K562 (cell line): ENCODE measurements around the gene BACH1. TPM values are rescaled to one million over a fixed set of nuclear protein-coding genes. Genes with fewer than 3 reads are reported as not detected.

Source experiments
- ATAC-seq: fragments of 200-7000 bp; cut with Tn5 transposase; 3 replicates; pipeline ENCODE4 v1.9.1; 2020; ENCODE audit warnings: moderate library complexity
- BruUV-seq: library from RNA; stranded (reverse); fragments of 400-500 nt; replicated peaks from 2 replicates; lab custom pipeline; 2021; lab: Mats Ljungman, UMichigan
- CTCF ChIA-PET: fragments of 300-600 bp; formaldehyde crosslinking; extraction: SDS; loops from one replicate; lab custom pipeline; 2021; ENCODE audit warnings: low intra/inter-chr PET ratio; lab: Yijun Ruan, JAX
- POLR2A ChIA-PET: fragments of 300-600, 350-650 bp; sonication (Branson Sonifier 250); formaldehyde crosslinking; extraction: SDS; loops from one replicate; lab custom pipeline; 2021; ENCODE audit warnings: antibody characterized with exemption, inconsistent platforms; lab: Yijun Ruan, JAX
- DNase-seq, 4 experiments: peaks; one replicate each; pipeline versions ENCODE4 v3.0.0 to v3.0.0-alpha.2; 2011 to 2018; ENCODE audit warnings: low spot score in 3 of 4, mixed read lengths in 3 of 4; ENCODE audit errors: extremely low read depth in 1 of 4
- FAIRE-seq: peaks from 2 replicates; lab custom pipeline; 2011; peaks lifted over from hg19 to GRCh38; lab: Jason Lieb, UNC
- H2AFZ ChIP-seq: 2 replicates; pipeline ENCODE4 v1.6.0; 2011; ENCODE audit warnings: low read depth, low read length, control low read depth, inconsistent platforms
- H3K27ac ChIP-seq: fragments of 200-600 bp; 3 replicates; pipeline ENCODE4 v1.8.0; 2011; ENCODE audit warnings: low read depth, mild to moderate bottlenecking, control low read depth, inconsistent platforms, low read length, moderate library complexity, mixed read lengths; ENCODE audit errors: extremely low read depth
- H3K27me3 ChIP-seq, 2 experiments: fragments of 300-600 bp in 1 of 2; 2 replicates in 1 of 2; 3 replicates in 1 of 2; pipeline versions ENCODE4 v1.6.0 to v1.8.0; 2011; ENCODE audit warnings: inconsistent platforms in 2 of 2, low read length in 2 of 2, mild to moderate bottlenecking in 1 of 2, mixed read lengths in 1 of 2, moderate library complexity in 1 of 2; ENCODE audit not compliant: control insufficient read depth in 2 of 2, insufficient read depth in 2 of 2
- H3K36me3 ChIP-seq: fragments of 300-600 bp; 3 replicates; pipeline ENCODE4 v1.8.0; 2011; ENCODE audit warnings: mild to moderate bottlenecking, low read length, inconsistent platforms; ENCODE audit not compliant: control insufficient read depth, insufficient read depth
- H3K4me1 ChIP-seq, 2 experiments: fragments of 200-600 bp in 1 of 2; replicated peaks in 1 of 2; 2 replicates in 1 of 2; 3 replicates in 1 of 2; pipeline versions ENCODE4 v1.5.1 to v1.8.0; 2011; ENCODE audit warnings: inconsistent platforms in 2 of 2, low read length in 2 of 2, mild to moderate bottlenecking in 1 of 2, mixed read lengths in 1 of 2, moderate library complexity in 1 of 2; ENCODE audit not compliant: control insufficient read depth in 2 of 2, insufficient read depth in 2 of 2
- H3K4me2 ChIP-seq: 2 replicates; pipeline ENCODE4 v1.6.1; 2011; ENCODE audit warnings: low read length, control low read depth, inconsistent platforms, mixed read lengths; ENCODE audit not compliant: insufficient read depth
- H3K4me3 ChIP-seq: fragments of 200-600 bp; sonication (generic), shearing (Covaris generic); 2 replicates; pipeline ENCODE4 v1.5.1; 2016; ENCODE audit warnings: control low read depth, inconsistent platforms
- H3K79me2 ChIP-seq: fragments of 200-600 bp; 3 replicates; pipeline ENCODE4 v1.8.0; 2011; ENCODE audit warnings: low read length, inconsistent platforms; ENCODE audit not compliant: control insufficient read depth, insufficient read depth
- H3K9ac ChIP-seq, 2 experiments: 2 replicates each; pipeline versions ENCODE4 v1.6.0 to v1.6.1; 2011; ENCODE audit warnings: low read depth in 2 of 2, low read length in 2 of 2, control low read depth in 1 of 2, inconsistent platforms in 1 of 2, mild to moderate bottlenecking in 1 of 2, mixed read lengths in 1 of 2; ENCODE audit not compliant: insufficient read depth in 1 of 2
- H3K9me1 ChIP-seq: one replicate; pipeline ENCODE4 v1.6.0; 2011; ENCODE audit warnings: inconsistent platforms, mild to moderate bottlenecking, low read length, moderate library complexity; ENCODE audit not compliant: control insufficient read depth, insufficient read depth
- H3K9me3 ChIP-seq: replicated peaks from 2 replicates; pipeline ENCODE4 v1.5.1; 2011; ENCODE audit warnings: low read depth, low read length, inconsistent platforms; ENCODE audit not compliant: control insufficient read depth, insufficient read depth
- H4K20me1 ChIP-seq: replicated peaks from 2 replicates; pipeline ENCODE4 v1.6.1; 2011; ENCODE audit warnings: low read length, inconsistent platforms, mixed read lengths; ENCODE audit not compliant: control insufficient read depth, insufficient read depth
- CBFA2T3 ChIP-seq: fragments of 450-650 bp; IDR thresholded peaks from 2 replicates; pipeline ENCODE4 v1.6.1; 2017
- CEBPB ChIP-seq: fragments of 450-650 bp; IDR thresholded peaks from 2 replicates; pipeline ENCODE4 v1.6.1; 2016; ENCODE audit warnings: missing genetic modification characterization, missing compliant biosample characterization
- CREB1 ChIP-seq, 2 experiments: sonication (generic) in 1 of 2; formaldehyde crosslinking in 1 of 2; IDR thresholded peaks; 2 replicates each; pipeline versions ENCODE4 v1.6.1 to v1.8.0; 2012 to 2022; ENCODE audit warnings: inconsistent platforms in 1 of 2, mild to moderate bottlenecking in 1 of 2, missing genetic modification reagents in 1 of 2, moderate library complexity in 1 of 2
- HOMEZ ChIP-seq: fragments of 250-450 bp; sonication (Bioruptor Pico); IDR thresholded peaks from 2 replicates; pipeline ENCODE4 v1.4.0; 2020; ENCODE audit warnings: mild to moderate bottlenecking, moderate library complexity
- KLF10 ChIP-seq: fragments of 250-450 bp; sonication (Bioruptor Pico); IDR thresholded peaks from 2 replicates; pipeline ENCODE4 v1.6.1; 2021; ENCODE audit warnings: matching md5 sums
- MYBL2 ChIP-seq, 2 experiments: fragments of 450-650 bp in 1 of 2; sonication (generic) in 1 of 2; formaldehyde crosslinking in 1 of 2; IDR thresholded peaks; 2 replicates each; pipeline versions ENCODE4 v1.6.1 to v1.8.1; 2017 to 2022; ENCODE audit warnings: borderline replicate concordance in 1 of 2, inconsistent platforms in 1 of 2, low read depth in 1 of 2, mild to moderate bottlenecking in 1 of 2, missing genetic modification reagents in 1 of 2, moderate library complexity in 1 of 2
- NFATC3 ChIP-seq: fragments of 450-650 bp; IDR thresholded peaks from 2 replicates; pipeline ENCODE4 v1.6.1; 2017; ENCODE audit warnings: mild to moderate bottlenecking
- NFIC ChIP-seq: fragments of 450-650 bp; IDR thresholded peaks from 2 replicates; pipeline ENCODE4 v1.6.1; 2017; ENCODE audit warnings: mild to moderate bottlenecking, inconsistent platforms
- NFIX ChIP-seq: fragments of 250-450 bp; sonication (Bioruptor Pico); IDR thresholded peaks from 2 replicates; pipeline ENCODE4 v1.4.0; 2020; ENCODE audit warnings: low read depth, mild to moderate bottlenecking, moderate library complexity
- NFXL1 ChIP-seq: fragments of 450-650 bp; formaldehyde crosslinking; IDR thresholded peaks from 2 replicates; pipeline ENCODE4 v1.4.0; 2021; ENCODE audit warnings: mild to moderate bottlenecking
- PRPF4 ChIP-seq: fragments of 200-400 bp; formaldehyde crosslinking; IDR thresholded peaks from one replicate; pipeline ENCODE4 v1.6.1; 2017; ENCODE audit warnings: low read length, low read depth, mild to moderate bottlenecking; ENCODE audit not compliant: insufficient read depth, poor library complexity, severe bottlenecking
- RFX5 ChIP-seq: IDR thresholded peaks from 2 replicates; pipeline ENCODE4 v1.6.1; 2011; ENCODE audit warnings: low read depth, mild to moderate bottlenecking, improper control_type of control experiment, low read length
- SMAD1 ChIP-seq: fragments of 150-350 bp; IDR thresholded peaks from 2 replicates; pipeline ENCODE4 v1.6.1; 2014; ENCODE audit warnings: low read length, low read depth; ENCODE audit not compliant: partially characterized antibody
- TEAD2 ChIP-seq: fragments of 450-650 bp; IDR thresholded peaks from 2 replicates; pipeline ENCODE4 v1.6.1; 2016; ENCODE audit warnings: missing genetic modification characterization, control low read depth, missing compliant biosample characterization
- XRCC5 ChIP-seq: fragments of 200-400 bp; formaldehyde crosslinking; IDR thresholded peaks from 2 replicates; pipeline ENCODE4 v1.6.1; 2017; ENCODE audit warnings: low read depth, mild to moderate bottlenecking, low read length
- YBX1 ChIP-seq: fragments of 450-650 bp; IDR thresholded peaks from 2 replicates; pipeline ENCODE4 v1.7.1; 2016; ENCODE audit warnings: mild to moderate bottlenecking
- WGBS: fragments of 100-300 bp; shearing (Covaris generic); methylation state at CpG from one replicate; pipeline ENCODE4 v1.1.6; 2016; ENCODE audit warnings: low coverage, mixed read lengths; ENCODE audit not compliant: insufficient coverage; ENCODE audit errors: missing lambda C conversion rate; 5-methylcytosine and 5-hydroxymethylcytosine counted together
- in situ Hi-C: fragments of 300-500 bp; cut with MboI; formaldehyde crosslinking; loops from 4 replicates; pipeline ENCODE4 v1.15.0; 2018; ENCODE audit warnings: inconsistent platforms, mixed read lengths
- intact Hi-C: fragments of 100-400 bp; cut with micrococcal nuclease; formaldehyde crosslinking; loops from 2 replicates; pipeline ENCODE4 v1.14.2; 2022
- polyA plus RNA-seq, 8 experiments: library from polyadenylated mRNA; depleted of rRNA in 4 of 8; stranded (reverse) in 5 of 8; unstranded in 3 of 8; fragments of >200 nt; fragmentation: Nextera tagmentation in 2 of 8; fragmentation: Illumina TruSeq in 1 of 8; extraction: Ambion mirVana in 2 of 8; extraction: Trizol in 1 of 8; gene quantifications; 2 replicates each; pipeline versions ENCODE4 v1.2.1 to v1.2.3, GENCODE V29; 2011 to 2014; ENCODE audit warnings: inconsistent platforms in 1 of 8, missing spikeins in 1 of 8
- total RNA-seq, 7 experiments: library from RNA; depleted of rRNA in 6 of 7; stranded (reverse); fragments of >200 nt in 6 of 7; fragmentation: Illumina TruSeq in 2 of 7; extraction: Trizol in 2 of 7; gene quantifications; 2 replicates each; pipeline versions ENCODE4 v1.2.1 to v1.2.3, GENCODE V29; 2011 to 2021; ENCODE audit warnings: low replicate concordance in 1 of 7
- TF ChIP-seq, protein P1 (sequence below): fragments of 450-650 bp; IDR thresholded peaks from 2 replicates; pipeline ENCODE4 v1.6.1; 2016
- TF ChIP-seq, protein P2 (sequence below): fragments of 250-450 bp; sonication (Bioruptor Pico); IDR thresholded peaks from 2 replicates; pipeline ENCODE4 v1.5.0; 2020; ENCODE audit warnings: mild to moderate bottlenecking
- TF ChIP-seq, protein P3 (sequence below): fragments of 250-450 bp; sonication (Bioruptor Pico); IDR thresholded peaks from 2 replicates; pipeline ENCODE4 v1.8.0; 2021; ENCODE audit warnings: borderline replicate concordance, mild to moderate bottlenecking, moderate library complexity; ENCODE audit not compliant: poor library complexity, severe bottlenecking

BACH1 gene
- total and polyA plus RNA-seq, 9 of the 15 experiments (the other 6 are each of a cell fraction or from before 2014, with no cell fraction given), result 10.6 to 58.5 (median 28.6) TPM

DNA sequence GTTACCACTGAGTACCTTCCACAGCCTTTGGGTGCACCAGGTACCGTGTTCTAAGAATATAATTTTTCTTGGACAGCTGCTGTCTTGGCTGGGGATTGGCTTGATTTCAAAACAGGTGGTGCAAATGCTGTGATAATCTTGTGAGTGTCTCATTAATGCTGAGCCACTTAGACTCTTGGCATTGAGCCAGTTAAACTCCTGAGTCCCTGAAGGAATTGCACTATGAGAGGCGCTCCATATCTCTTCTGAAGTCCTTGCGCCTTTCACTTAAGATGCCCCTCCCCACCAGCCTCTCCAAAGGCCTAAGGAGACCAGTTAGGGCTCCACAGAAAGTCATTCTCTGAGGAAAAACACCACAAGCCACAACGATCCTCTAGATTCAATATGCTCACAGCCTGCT lies 51.0 kb downstream of the BACH1 start:
- 63% methylated on average over 4 of the region's 4 CpGs for WGBS
- Histone ChIP-seq H3K27me3 (no peaks in the 10 kb centered on the region), H3K4me1 (peaks cover 4 to 14% of the 10 kb centered on the region in 2 experiments; a peak in 3 of 5 replicates), H4K20me1 (peaks cover 4% of the 10 kb centered on the region; the same call in 1 of the 2 replicates), H3K9me3 (peaks cover 5% of the 10 kb centered on the region; the same call in 1 of the 2 replicates), H2AFZ (no peak overlapping the region), H3K79me2 (peaks cover 2% of the 10 kb centered on the region; the same call in 2 of the 3 replicates), H3K9ac (no peak overlapping the region), H3K27ac (no peak overlapping the region), H3K4me3 (no peak overlapping the region), H3K36me3 (peaks cover 18% of the 10 kb centered on the region), H3K9me1 (no peaks in the 10 kb centered on the region), H3K4me2 (no peak overlapping the region)
- ChIA-PET POLR2A (interaction anchor here (0.6 to 1.6 kb wide), 4 partner anchors 13 to 217 kb away, joined by 3 to 5 read pairs (median 3); no protein-coding TSS in a partner anchor), CTCF (interaction anchor here (2.9 kb wide), 1 partner anchor 260 kb away, joined by 16 read pairs; no protein-coding TSS in a partner anchor)
- ATAC-seq, result no peak; the same call in 2 of the 3 replicates
- intact Hi-C loops (loop anchor here (2.0 to 10.0 kb wide), 2 partner anchors 117 to 255 kb away; no protein-coding TSS in a partner anchor), in situ Hi-C loops (no loop called here)
- no peak for FAIRE-seq
- DNase-seq, result peak in 1 of 4 experiments; percentile 54
- BruUV-seq, result no TSS peak
- TF ChIP-seq YBX1 (no peak), CEBPB (tag) (no peak), KLF10 (CRISPR knock-in tag) (no peak), MYBL2 (IDR thresholded peaks at IDR 0.05; ENCODE audit: low read depth) (no peak), MYBL2 (CRISPR knock-in tag; IDR thresholded peaks at IDR 0.05; ENCODE audit: borderline replicate concordance) (no peak), SMAD1 (peak; percentile 64), NFIC (peak; percentile 97), PRPF4 (no peak), NFXL1 (CRISPR knock-in tag) (no peak), RFX5 (no peak), NFATC3 (no peak), TEAD2 (tag) (no peak), CBFA2T3 (peak; percentile 15; the same call in 1 of the 2 replicates), XRCC5 (no peak), HOMEZ (no peak), NFIX (CRISPR knock-in tag) (peak; percentile 80), CREB1 (IDR thresholded peaks at IDR 0.05) (no peak), CREB1 (CRISPR knock-in tag; IDR thresholded peaks at IDR 0.05) (no peak)
- TF ChIP-seq, protein P1, sequence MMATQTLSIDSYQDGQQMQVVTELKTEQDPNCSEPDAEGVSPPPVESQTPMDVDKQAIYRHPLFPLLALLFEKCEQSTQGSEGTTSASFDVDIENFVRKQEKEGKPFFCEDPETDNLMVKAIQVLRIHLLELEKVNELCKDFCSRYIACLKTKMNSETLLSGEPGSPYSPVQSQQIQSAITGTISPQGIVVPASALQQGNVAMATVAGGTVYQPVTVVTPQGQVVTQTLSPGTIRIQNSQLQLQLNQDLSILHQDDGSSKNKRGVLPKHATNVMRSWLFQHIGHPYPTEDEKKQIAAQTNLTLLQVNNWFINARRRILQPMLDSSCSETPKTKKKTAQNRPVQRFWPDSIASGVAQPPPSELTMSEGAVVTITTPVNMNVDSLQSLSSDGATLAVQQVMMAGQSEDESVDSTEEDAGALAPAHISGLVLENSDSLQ, result no peak
- TF ChIP-seq, protein P2, sequence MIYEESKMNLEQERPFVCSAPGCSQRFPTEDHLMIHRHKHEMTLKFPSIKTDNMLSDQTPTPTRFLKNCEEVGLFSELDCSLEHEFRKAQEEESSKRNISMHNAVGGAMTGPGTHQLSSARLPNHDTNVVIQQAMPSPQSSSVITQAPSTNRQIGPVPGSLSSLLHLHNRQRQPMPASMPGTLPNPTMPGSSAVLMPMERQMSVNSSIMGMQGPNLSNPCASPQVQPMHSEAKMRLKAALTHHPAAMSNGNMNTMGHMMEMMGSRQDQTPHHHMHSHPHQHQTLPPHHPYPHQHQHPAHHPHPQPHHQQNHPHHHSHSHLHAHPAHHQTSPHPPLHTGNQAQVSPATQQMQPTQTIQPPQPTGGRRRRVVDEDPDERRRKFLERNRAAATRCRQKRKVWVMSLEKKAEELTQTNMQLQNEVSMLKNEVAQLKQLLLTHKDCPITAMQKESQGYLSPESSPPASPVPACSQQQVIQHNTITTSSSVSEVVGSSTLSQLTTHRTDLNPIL, result no peak
- TF ChIP-seq, protein P3, sequence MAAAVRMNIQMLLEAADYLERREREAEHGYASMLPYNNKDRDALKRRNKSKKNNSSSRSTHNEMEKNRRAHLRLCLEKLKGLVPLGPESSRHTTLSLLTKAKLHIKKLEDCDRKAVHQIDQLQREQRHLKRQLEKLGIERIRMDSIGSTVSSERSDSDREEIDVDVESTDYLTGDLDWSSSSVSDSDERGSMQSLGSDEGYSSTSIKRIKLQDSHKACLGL (CRISPR knock-in tag), result no peak
